Measurements from ENCODE around the gene BCL7A.

DNA sequence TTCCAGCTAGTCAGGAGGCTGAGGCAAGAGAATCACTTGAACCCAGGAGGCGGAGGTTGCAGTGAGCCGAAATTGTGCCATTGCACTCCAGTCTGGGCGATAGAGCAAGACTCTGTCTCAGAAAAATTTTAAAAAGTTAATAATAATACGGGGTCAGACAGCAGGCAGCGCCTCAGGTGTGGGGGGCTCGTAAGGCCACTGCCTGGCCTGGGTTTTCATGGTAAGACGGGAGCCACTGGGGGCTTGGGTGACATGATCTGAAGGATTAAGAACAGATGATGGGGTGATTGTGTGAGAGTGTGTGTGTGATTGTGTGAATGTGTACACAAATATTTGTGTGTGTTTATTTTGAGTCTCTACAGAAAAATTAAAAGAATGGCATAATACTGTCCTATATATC lies 23.6 kb downstream of the BCL7A start:
- TF ChIP-seq RAD21 (IDR thresholded peaks at IDR 0.05) (no peak), CTCF (IDR thresholded peaks at IDR 0.05; ENCODE audit: low read depth, low read length, missing input control) (no peak), JUND (IDR thresholded peaks at IDR 0.05) (no peak), GABPA (IDR thresholded peaks at IDR 0.05 in 1 of 2, conservative IDR thresholded peaks at IDR 0.05 in 1 of 2) (no peak), HNF4G (IDR thresholded peaks at IDR 0.05) (no peak), REST (IDR thresholded peaks at IDR 0.05) (no peak), TAF1 (conservative IDR thresholded peaks at IDR 0.05) (no peak), FOXA1 (IDR thresholded peaks at IDR 0.05) (no peak), SP1 (IDR thresholded peaks at IDR 0.05) (no peak), YY1 (IDR thresholded peaks at IDR 0.05) (no peak), HNF4A (conservative IDR thresholded peaks at IDR 0.05) (no peak)
- TF ChIP-seq, protein P1, sequence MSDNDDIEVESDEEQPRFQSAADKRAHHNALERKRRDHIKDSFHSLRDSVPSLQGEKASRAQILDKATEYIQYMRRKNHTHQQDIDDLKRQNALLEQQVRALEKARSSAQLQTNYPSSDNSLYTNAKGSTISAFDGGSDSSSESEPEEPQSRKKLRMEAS (IDR thresholded peaks at IDR 0.05) = no peak
- TF ChIP-seq, protein P2, sequence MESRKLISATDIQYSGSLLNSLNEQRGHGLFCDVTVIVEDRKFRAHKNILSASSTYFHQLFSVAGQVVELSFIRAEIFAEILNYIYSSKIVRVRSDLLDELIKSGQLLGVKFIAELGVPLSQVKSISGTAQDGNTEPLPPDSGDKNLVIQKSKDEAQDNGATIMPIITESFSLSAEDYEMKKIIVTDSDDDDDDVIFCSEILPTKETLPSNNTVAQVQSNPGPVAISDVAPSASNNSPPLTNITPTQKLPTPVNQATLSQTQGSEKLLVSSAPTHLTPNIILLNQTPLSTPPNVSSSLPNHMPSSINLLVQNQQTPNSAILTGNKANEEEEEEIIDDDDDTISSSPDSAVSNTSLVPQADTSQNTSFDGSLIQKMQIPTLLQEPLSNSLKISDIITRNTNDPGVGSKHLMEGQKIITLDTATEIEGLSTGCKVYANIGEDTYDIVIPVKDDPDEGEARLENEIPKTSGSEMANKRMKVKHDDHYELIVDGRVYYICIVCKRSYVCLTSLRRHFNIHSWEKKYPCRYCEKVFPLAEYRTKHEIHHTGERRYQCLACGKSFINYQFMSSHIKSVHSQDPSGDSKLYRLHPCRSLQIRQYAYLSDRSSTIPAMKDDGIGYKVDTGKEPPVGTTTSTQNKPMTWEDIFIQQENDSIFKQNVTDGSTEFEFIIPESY (IDR thresholded peaks at IDR 0.05) = no peak
